ENCODE results near the gene FRG1.
A peak's percentile ranks its signal among the peaks of the same experiment; 100 is the strongest.
"Not testable (repeated sequence)": the region's sequence is repeated elsewhere in the genome, so short reads cannot be mapped to it uniquely, and the experiment has no call there.

FRG1 gene

GRCh38 chr4:189940178-189941004 lies at the start of gene FRG1:
TSS of gene FRG1 (plus strand) at chr4:189940872. CDS start at chr4:189941010, 138 bp downstream.
- no peaks in the 10 kb centered on the region for H3F3A ChIP-seq (ENCODE audit: insufficient read depth, low read length)
- peak; percentile 83 for DNase-seq
- peaks cover 25% of the 10 kb centered on the region for H3K79me2 ChIP-seq (ENCODE audit: low read length)
- H3K4me2 ChIP-seq (ENCODE audit: low read depth, low read length): peak within 1 kb of the TSS; percentile 68; the same call in 1 of the 2 replicates
- H3K36me3 ChIP-seq (replicated peaks; ENCODE audit: insufficient read depth, low read length): no peaks in the 10 kb centered on the region
- TF ChIP-seq, protein P1, sequence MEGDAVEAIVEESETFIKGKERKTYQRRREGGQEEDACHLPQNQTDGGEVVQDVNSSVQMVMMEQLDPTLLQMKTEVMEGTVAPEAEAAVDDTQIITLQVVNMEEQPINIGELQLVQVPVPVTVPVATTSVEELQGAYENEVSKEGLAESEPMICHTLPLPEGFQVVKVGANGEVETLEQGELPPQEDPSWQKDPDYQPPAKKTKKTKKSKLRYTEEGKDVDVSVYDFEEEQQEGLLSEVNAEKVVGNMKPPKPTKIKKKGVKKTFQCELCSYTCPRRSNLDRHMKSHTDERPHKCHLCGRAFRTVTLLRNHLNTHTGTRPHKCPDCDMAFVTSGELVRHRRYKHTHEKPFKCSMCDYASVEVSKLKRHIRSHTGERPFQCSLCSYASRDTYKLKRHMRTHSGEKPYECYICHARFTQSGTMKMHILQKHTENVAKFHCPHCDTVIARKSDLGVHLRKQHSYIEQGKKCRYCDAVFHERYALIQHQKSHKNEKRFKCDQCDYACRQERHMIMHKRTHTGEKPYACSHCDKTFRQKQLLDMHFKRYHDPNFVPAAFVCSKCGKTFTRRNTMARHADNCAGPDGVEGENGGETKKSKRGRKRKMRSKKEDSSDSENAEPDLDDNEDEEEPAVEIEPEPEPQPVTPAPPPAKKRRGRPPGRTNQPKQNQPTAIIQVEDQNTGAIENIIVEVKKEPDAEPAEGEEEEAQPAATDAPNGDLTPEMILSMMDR (IDR thresholded peaks at IDR 0.05; ENCODE audit: low read length): peak; percentile 49
- TF ChIP-seq EZH2 (optimal IDR thresholded peaks at IDR 0.05; ENCODE audit: low read depth, low read length) (no peak), EZH2phosphoT487 (IDR thresholded peaks at IDR 0.05; ENCODE audit: low read length) (no peak)
- H3K9ac ChIP-seq (ENCODE audit: low read length): peak within 1 kb of the TSS; percentile 66; the same call in 1 of the 2 replicates
- H3K4me3 ChIP-seq (ENCODE audit: low read length): peak within 1 kb of the TSS; percentile 66
- peak within 1 kb of the TSS; percentile 59; the same call in 1 of the 2 replicates for H3K27ac ChIP-seq (ENCODE audit: low read length)
- H3K27me3 ChIP-seq (replicated peaks; ENCODE audit: insufficient read depth, low read length): no peaks in the 10 kb centered on the region
- H3K9me2 ChIP-seq (replicated peaks; ENCODE audit: insufficient read depth, low read length): no peaks in the 10 kb centered on the region
- H2AFZ ChIP-seq (ENCODE audit: low read length): 0 out of 2 replicates have a peak within 1 kb of the TSS, but pooled peaks have one; percentile 65
- no peaks in the 10 kb centered on the region for H4K20me1 ChIP-seq (ENCODE audit: insufficient read depth, low read length)
- no peaks in the 10 kb centered on the region for H3K4me1 ChIP-seq (ENCODE audit: low read length)
- no peaks in the 10 kb centered on the region for H3K9me3 ChIP-seq (replicated peaks; ENCODE audit: insufficient read depth, low read length)

- no peak overlapping the region for H2AFZ ChIP-seq (ENCODE audit: low read length)
- H3K4me2 ChIP-seq (ENCODE audit: low read depth, low read length): no peak overlapping the region
- H3K4me1 ChIP-seq (ENCODE audit: low read length): no peaks in the 10 kb centered on the region
- H3K36me3 ChIP-seq (replicated peaks; ENCODE audit: insufficient read depth, low read length): no peaks in the 10 kb centered on the region
- no peak overlapping the region for H3K4me3 ChIP-seq (ENCODE audit: low read length)
- no peaks in the 10 kb centered on the region for H3K9me3 ChIP-seq (replicated peaks; ENCODE audit: insufficient read depth, low read length)
- no peaks in the 10 kb centered on the region for H3K79me2 ChIP-seq (ENCODE audit: low read length)
- no peaks in the 10 kb centered on the region for H4K20me1 ChIP-seq (ENCODE audit: insufficient read depth, low read length)
- no peak for DNase-seq
- no peaks in the 10 kb centered on the region for H3K9me2 ChIP-seq (replicated peaks; ENCODE audit: insufficient read depth, low read length)
- H3K27ac ChIP-seq (ENCODE audit: low read length): no peak overlapping the region
- H3F3A ChIP-seq (ENCODE audit: insufficient read depth, low read length): no peaks in the 10 kb centered on the region
- TF ChIP-seq EZH2 (optimal IDR thresholded peaks at IDR 0.05; ENCODE audit: low read depth, low read length): no peak
- TF ChIP-seq, protein P1 (IDR thresholded peaks at IDR 0.05; ENCODE audit: low read length): no peak
- H3K27me3 ChIP-seq (replicated peaks; ENCODE audit: insufficient read depth, low read length): no peaks in the 10 kb centered on the region
- no peak overlapping the region for H3K9ac ChIP-seq (ENCODE audit: low read length)
Measured at GRCh38 chr4:189897667-189898066, 43.0 kb upstream of the FRG1 start.

GRCh38 chr4:189899481-189900015 lies 41.1 kb upstream of the FRG1 start:
- not testable (repeated sequence) for H3K4me1 ChIP-seq (ENCODE audit: low read length); H3K27me3 ChIP-seq (replicated peaks; ENCODE audit: insufficient read depth, low read length); H3K36me3 ChIP-seq (replicated peaks; ENCODE audit: insufficient read depth, low read length); H3K4me3 ChIP-seq (ENCODE audit: low read length); H3K4me2 ChIP-seq (ENCODE audit: low read depth, low read length); H4K20me1 ChIP-seq (ENCODE audit: insufficient read depth, low read length); H3F3A ChIP-seq (ENCODE audit: insufficient read depth, low read length); H2AFZ ChIP-seq (ENCODE audit: low read length); H3K9me2 ChIP-seq (replicated peaks; ENCODE audit: insufficient read depth, low read length); H3K9ac ChIP-seq (ENCODE audit: low read length); DNase-seq; H3K79me2 ChIP-seq (ENCODE audit: low read length); H3K9me3 ChIP-seq (replicated peaks; ENCODE audit: insufficient read depth, low read length); H3K27ac ChIP-seq (ENCODE audit: low read length)
